Thoracic aorta endothelial cell (primary cell): ENCODE results near the gene ZNF467. TPM values are rescaled to one million over a fixed set of nuclear protein-coding genes. Genes with fewer than 3 reads are reported as not detected.

ENCODE experiments used
- total RNA-seq: library from RNA; depleted of rRNA; stranded (reverse); fragments of >200 nt; gene quantifications from 2 replicates; pipeline ENCODE4 v1.2.3, GENCODE V29; 2012

ZNF467 gene
- 4.5 and 5.2 TPM in 2 replicates for total RNA-seq

GRCh38 chr7:149773446-149774236, at the start of gene ZNF467:
Gene ZNF467 (minus strand): TSS chr7:149773588. CDS start chr7:149771032, 2,556 bp downstream.

Other genes starting within 250 kb of the ZNF467 start
- gene ZNF862, start 64.8 kb upstream of the ZNF467 start, total RNA-seq = 8.5 and 9.0 TPM in 2 replicates
- gene ATP6V0E2, start 100.4 kb upstream of the ZNF467 start, total RNA-seq = 19.8 and 45.7 TPM in 2 replicates